A375 (cell line): ENCODE results near the gene SLC44A1. TPM values are rescaled to one million over a fixed set of nuclear protein-coding genes. Genes with fewer than 3 reads are reported as not detected.

Source experiments
- total RNA-seq: library from RNA; depleted of rRNA; stranded (reverse); fragments of >200 nt; shearing (Covaris generic); gene quantifications from 2 replicates; pipeline ENCODE4 v1.2.3, GENCODE V29; 2014; rRNA removed

The SLC44A1 gene
- total RNA-seq, result 21.6 and 21.8 TPM in 2 replicates

GRCh38 chr9:105244003-105244733 lies at the start of gene SLC44A1:
TSS of gene SLC44A1 (plus strand) at chr9:105244651. CDS start at chr9:105244869, 218 bp downstream.

GRCh38 chr9:105447814-105448812 lies 203.7 kb downstream of the SLC44A1 start, which contains the start of gene FSD1L:
TSS of gene FSD1L (plus strand) at chr9:105448034. CDS start at chr9:105448221, 187 bp downstream.

Other genes starting within 250 kb of the SLC44A1 start
- gene FSD1L, start 203.4 kb downstream of the SLC44A1 start, total RNA-seq, result 2.8 and 5.5 TPM in 2 replicates